ENCODE results near the gene AFDN.

Gene AFDN

GRCh38 chr6:167930295-167930694, 103.6 kb downstream of the AFDN start:
- peak; percentile 51 for DNase-seq

GRCh38 chr6:167932468-167933276, 106.0 kb downstream of the AFDN start:
- DNase-seq, result peak; percentile 41

DNA sequence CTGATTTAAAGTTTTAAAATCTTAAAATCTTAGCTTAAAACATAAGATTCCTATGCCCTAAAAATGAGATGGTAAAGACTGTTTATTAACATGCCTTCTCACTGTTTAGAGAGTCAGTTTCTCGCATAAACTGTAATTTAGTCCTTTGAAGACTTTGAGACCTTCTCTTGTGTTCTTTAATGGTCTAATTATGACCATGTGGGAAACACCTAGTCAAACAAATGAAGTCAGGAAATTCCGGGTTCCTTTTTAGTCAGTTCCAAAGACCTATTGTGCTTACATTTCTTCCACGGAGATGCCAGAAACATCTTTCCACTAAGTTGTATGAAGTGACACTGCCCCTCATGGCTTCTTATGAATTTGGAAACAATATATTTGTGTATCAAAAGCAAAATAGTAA, 106.6 kb downstream of the AFDN start:
- DNase-seq, result no peak

DNA sequence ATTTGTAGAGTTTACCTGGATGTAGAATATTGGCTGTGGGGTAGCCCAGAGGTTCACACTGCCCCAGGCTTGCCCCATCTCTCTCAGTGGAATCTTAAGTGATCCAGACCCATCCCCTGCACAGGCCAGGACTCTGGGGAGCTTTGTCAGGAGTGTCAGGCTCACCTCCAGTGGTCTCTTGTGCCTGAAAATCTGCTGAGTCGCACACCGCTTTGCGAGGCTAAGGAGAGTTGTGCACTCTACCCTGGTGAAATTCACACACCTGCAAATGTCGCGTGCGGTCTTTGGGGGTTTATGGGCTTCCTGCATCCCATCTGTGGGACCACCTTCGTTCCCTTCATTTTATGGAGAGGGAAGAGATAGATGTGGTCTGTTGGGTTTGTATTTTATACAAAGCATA, 107.1 kb downstream of the AFDN start:
- DNase-seq, result no peak

DNA sequence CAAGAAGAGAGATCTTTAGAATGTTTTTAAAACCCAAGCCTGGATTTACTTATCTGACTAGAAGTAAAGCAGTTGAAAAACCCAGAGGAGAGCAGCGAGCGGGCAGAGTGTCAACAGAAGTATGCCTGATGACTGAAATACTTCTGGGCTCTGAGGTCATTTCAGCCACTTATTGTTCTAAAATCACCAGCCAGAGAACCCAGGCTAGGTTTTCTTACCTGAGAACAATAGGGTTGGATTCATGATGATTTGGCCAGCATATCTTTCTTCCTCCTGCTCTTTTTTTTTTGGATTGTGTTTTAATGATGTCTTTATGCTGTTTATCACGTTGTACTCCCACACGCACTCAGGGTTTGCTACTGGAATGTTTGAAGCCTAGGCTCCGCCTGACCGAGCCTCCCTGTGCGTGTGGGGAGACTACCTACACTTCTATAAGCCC, 107.7 kb downstream of the AFDN start:
- DNase-seq, result no peak

DNA sequence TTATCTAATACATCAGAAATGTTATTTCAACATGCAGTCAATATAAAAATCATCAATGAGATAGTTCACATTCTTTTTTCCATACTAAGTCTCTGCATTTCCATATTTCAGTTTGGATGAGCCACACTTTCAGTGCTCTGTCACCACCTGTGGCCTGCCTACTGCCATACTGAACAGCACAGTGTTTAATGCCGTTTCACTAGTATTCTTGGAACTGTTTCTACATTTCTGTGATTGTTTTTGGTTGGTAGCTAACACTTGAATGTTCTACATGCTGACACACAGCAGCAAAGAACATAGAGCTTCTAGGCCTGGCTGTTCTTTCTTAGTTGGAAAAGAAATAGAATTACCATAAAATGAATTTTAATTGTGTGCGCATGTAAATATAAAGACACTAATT, 109.3 kb downstream of the AFDN start:
- DNase-seq, result peak; percentile 41

- DNase-seq, result no peak
These were observed 110.6 kb downstream of the AFDN start for GRCh38 chr6:167937301-167937700.

- no peak for DNase-seq
These were observed 111.5 kb downstream of the AFDN start for GRCh38 chr6:167937948-167938911.

- no peak for DNase-seq
These were observed 115.1 kb downstream of the AFDN start for GRCh38 chr6:167941822-167942221.

DNA sequence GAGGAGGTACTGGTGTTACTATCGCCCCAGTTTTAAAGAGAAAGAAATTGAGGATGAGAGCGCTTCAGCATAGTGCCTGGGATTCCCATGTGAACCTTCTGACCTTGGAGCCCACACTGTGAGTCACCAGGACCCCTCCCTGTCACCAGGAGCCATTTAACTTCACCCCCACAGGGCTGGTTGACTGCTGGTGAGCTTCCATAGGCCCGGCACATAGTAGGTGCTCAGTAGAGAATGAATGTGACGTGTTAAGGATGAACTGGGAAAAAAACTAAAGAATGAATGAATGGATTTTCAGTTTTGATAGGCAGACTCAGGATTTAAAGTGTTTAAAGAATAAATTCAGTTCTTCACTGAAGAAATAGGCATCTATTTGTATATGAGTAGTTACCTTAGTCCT, 117.4 kb downstream of the AFDN start:
- DNase-seq, result no peak

- no peak for DNase-seq
These were observed 119.3 kb downstream of the AFDN start for GRCh38 chr6:167946007-167946406.

DNA sequence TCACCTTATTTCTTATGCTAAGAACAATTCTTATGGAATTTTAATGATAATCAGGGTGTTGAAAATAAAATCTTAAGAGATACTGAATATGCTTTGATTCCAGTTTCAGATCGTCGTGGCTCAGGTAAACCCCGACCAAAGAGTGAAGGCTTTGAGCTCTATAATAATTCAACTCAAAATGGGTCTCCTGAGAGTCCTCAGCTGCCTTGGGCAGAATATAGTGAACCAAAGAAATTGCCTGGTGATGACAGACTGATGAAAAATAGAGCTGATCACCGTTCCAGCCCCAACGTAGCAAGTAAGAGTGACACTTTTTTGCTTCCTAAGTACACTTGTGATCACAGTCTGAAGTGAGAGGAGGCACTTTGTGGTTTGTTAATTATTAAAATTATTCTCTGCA, 119.9 kb downstream of the AFDN start:
- no peak for DNase-seq

DNA sequence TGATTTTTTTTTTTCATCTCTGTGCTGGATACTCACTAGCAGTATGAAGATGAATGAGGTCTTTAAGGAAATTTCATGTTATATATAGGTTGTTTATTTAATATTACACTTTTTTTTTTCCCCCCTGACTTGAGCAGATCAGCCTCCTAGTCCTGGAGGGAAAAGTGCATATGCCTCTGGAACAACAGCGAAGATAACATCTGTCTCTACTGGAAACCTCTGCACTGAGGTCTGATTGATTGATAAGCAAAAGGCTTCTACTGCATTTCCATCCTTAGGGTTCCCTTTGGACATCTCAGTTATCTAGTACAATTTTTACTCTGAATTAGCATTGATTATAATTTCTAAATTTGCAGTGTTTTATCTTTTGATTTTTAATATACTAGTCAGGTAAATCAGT, 121.0 kb downstream of the AFDN start:
- DNase-seq, result no peak

GRCh38 chr6:167948716-167949115, 122.0 kb downstream of the AFDN start:
- DNase-seq, result no peak

- peak; percentile 35 for DNase-seq
These were observed 122.5 kb downstream of the AFDN start for GRCh38 chr6:167949121-167949684.

DNA sequence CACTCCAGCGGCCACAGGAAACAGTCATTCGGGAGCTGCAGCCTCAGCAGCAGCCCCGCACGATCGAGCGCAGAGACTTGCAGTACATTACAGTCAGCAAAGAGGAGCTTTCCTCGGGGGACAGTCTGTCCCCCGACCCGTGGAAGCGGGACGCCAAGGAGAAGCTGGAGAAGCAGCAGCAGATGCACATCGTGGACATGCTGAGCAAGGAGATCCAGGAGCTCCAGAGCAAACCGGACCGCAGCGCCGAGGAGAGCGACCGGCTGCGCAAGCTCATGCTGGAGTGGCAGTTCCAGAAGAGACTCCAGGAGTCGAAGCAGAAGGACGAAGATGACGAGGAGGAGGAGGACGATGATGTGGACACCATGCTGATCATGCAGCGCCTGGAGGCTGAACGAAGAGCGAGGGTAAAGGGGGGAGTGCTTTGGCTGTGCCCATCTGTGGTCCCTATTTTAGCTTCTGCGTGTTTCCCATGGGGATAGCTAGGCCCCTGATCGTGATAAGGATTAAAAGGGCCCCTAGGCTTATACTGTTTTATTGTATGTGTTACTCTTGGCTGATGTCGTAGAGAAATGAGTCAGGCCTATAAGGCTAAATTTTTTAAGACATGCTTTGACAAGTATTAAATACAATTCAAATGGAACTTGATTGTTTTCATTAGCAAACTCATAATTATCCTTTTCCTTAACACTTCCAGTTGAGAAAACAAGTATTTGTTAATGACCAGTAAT, 125.2 kb downstream of the AFDN start:
- DNase-seq, result no peak

- DNase-seq, result no peak
These were observed 125.8 kb downstream of the AFDN start for GRCh38 chr6:167952512-167952859.

GRCh38 chr6:167953551-167953950, 126.8 kb downstream of the AFDN start:
- DNase-seq, result no peak

DNA sequence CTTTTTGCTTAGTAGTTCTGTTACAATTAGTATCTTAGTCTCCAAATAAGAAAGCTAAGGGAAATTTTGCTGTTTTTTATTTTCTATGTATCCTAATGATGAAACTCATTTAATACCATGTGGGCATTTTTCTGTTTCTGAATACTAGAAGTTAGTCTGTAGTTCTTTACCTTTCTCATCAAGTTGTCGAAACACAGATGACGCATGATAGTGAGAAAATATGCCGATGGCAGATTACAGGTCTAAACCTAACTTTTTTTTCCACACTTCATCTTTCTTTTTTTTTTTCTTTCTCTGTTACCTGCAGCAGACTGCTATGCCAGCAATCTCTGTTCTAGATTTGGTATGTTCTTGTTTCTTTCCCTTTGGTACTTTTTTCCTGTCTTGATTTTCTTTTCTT, 127.4 kb downstream of the AFDN start:
- no peak for DNase-seq

GRCh38 chr6:167956491-167956890, 129.8 kb downstream of the AFDN start:
- no peak for DNase-seq

DNA sequence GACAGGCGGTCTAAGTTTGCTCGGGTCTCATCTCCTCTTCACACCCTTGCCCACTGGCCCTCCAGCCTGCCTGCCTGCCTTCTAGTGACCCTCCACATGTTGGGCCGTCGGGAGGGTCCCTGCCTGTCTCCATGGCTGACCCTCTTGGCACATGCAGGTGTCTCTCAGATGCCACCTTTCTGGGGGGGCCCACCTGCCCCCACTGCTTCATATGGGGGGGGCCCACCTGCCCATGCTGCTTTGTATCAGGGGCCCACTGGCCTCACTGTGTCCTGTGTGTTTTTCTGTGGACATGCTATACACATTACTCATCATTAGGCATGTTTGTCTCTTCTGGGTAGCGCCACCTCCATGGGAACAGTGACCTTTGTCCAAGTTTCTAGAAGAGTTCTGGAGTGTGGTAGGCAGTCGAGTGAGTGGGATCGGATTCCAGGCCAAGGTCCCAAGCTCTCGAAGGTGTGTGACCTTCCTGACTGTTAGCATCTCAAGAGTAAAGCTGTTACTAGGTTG, 130.3 kb downstream of the AFDN start:
- peak; percentile 23 for DNase-seq

GRCh38 chr6:167957626-167958025, 130.9 kb downstream of the AFDN start:
- no peak for DNase-seq

- no peak for DNase-seq
These were observed 133.9 kb downstream of the AFDN start for GRCh38 chr6:167960579-167960978.
